ENCODE data around the gene MACROD2.

Gene MACROD2

DNA sequence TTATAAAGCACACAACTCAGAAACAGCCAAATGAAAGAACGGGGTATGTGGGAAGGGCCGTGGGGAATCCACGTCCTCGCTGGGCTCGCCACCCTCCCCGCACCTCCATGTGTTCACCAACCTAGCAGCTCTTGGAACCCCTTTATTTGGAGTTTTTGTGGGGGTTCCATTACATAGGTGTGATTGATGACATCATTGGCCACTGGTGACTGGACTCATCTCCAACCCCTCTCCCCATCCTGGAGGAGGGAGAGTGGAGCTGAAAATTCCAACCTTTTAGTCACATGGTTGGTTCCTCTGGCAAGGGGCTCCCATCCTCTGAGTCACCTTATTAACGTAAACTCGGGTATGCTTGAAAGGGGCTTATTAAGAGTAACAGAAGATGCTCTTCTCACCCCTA is 934.1 kb downstream of the MACROD2 start:
- no peak for DNase-seq

DNA sequence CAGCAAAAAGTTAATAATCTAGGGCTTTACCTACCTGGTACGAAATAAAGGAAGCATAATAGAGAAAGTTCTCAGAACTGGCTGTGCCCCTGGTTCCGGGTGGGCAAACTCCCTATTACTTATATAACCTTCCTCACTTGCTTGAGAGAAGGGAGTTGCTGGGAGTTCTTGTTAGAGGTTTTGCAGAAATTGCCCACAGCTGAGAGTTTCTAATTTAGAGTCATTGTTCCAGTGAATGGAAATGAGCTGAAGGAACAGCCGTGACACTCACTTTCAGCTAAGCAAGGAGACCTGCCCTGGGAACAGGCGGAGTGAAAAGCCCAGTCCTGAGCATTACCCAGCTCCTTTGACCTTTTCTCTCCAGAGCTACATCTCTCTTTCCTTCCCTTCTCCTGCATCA is 936.7 kb downstream of the MACROD2 start:
- DNase-seq = no peak

DNA sequence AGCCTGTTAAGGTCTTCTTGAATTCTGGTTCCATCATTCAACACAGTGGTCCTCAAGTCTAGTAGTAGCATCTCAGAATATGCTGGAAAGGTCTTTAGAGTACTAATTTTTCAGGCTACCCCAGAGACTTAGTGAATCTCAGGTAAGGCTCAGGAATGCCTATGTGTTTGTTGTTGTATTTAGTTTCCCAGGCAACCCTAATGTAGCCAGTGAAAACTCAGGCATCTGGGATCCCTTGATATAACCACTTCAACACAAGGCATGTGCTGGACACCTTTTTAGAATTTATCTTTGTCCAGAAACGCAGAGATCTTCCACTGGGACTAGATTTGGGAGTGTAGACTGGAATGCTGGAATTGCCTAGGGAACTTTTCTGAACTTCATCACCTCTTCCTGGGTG is 940.0 kb downstream of the MACROD2 start:
- no peak for DNase-seq

DNA sequence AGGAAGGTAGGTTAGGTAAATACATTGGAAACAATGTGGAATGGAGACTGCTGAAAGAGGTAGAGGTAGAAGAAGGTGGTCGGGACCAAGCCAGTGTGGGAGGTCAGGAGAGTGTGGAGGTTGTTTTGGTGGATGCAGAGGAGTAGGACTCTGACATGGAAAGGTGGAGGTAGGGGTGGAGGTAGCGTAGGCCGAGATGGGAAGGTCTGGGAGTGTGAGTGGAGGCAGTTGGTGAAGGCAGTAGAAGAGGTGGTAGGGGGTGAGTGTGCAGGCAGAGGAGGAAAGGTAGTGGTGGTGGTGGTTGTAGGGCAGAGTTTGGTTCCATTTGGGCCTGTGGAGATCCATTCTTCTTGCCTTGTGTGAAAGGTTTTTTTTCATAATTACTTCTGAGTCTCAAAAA is 941.7 kb downstream of the MACROD2 start:
- no peak for DNase-seq

DNA sequence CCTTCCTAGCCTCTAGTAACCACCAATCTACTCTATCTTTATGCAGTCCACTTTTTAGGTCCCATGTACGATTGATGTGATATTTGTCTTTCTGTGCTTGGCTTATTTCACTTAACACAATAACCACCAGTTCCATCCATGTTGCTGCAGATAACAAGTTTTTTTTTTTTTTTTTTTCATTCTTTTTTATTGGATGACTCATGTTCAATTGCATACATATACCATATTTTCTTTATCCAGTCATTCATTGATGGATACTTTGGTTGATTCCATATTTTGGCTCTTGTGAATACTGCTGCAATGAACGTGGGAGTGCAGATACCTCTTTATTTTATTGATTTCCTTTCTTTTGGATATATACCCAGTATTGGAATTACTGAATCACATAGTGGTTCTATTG is 942.5 kb downstream of the MACROD2 start:
- DNase-seq = no peak

DNA sequence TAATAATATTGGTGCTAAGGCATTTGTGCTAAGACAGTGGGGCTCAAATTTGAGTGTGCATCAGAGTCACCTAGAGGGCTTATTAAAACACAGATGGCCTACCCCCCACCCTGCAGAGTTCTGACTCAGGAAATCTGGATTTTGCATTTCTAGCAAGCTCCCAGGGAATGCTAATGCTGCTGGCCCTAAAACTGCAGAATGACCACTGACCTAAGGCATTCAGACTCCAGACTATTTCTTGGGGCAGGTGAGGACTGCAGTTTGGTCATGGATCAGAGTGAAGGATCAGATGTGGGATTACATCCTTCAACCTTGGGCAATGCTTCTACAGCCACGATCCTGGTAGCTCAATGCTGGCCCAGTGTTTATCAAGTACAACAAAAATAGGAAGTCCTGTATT is 952.2 kb downstream of the MACROD2 start:
- DNase-seq = no peak

DNA sequence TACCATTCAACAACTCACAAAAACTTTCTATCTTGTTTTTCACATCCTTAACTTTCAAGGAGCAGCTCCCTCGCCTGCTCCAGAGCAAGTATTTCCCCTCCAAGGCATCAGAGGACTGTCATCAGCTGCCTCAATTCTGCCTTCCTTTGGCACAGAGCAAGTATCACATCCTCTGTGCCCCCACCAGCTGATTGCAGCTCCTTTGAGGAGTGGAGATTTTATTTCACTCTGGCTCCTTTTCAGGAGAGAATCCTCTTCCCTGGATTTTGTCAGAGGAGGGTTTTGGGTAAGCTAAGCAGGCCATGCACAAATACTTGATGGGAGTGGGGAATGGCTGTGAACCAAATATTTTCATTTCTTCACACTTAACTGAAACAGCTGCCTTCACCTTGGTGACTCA is 952.6 kb downstream of the MACROD2 start:
- no peak for DNase-seq

DNA sequence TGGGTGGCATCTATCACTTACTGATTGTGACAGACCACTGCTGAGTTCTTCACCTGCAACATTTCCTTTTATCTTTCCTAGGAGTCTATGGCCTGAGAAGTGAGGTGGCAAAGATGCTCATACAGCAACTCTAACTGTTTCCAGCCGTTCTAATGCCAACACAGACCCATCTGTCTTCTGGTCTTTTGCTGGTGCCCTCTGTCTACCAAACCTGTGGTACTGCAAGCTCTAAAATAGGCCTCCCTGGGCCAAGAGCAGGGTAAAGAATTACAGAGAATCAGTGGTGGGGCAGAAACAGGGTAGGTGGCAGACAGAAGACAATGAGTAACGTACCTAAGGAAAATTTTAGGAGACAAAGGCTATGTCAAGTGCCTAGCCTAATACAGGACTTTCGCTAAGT is 953.1 kb downstream of the MACROD2 start:
- no peak for DNase-seq

DNA sequence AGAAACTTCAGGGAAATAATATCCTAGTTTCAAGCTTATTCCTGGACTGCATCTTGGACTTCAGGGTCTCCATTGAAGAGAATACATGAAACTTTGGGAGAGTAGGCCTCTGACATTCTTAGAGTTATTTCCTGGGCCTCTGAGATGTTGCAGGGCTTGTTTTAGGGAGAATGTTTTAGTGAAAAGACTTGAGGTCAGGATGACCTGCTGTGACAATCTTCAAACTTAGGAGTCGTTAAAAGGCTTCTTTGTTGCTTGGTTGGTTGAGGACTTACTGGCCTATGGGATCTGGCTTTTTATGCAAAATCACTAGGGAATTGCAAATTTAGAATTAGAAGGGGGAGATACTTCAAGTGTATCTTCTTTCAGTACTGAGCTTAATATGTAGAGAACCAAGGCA is 955.3 kb downstream of the MACROD2 start:
- DNase-seq = no peak

DNA sequence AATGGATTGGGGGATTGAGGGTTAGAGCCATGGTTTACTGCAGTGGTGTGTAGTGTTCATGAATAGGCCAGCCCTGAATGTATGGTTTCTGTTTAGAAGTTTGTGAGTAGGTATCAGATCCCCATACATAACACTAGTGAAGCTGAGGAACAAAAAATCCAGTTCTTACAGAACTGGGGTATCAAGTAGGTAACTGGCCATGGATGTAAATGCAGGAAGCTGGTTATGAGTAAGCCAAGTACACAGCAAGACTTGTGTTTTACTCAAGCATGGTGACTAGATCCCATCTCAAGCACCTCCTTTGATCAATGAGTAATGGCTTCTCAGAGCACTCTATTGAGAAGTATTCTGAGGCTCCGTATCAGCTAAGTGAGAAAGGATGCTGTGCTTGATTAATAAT is 955.8 kb downstream of the MACROD2 start:
- DNase-seq = no peak

DNA sequence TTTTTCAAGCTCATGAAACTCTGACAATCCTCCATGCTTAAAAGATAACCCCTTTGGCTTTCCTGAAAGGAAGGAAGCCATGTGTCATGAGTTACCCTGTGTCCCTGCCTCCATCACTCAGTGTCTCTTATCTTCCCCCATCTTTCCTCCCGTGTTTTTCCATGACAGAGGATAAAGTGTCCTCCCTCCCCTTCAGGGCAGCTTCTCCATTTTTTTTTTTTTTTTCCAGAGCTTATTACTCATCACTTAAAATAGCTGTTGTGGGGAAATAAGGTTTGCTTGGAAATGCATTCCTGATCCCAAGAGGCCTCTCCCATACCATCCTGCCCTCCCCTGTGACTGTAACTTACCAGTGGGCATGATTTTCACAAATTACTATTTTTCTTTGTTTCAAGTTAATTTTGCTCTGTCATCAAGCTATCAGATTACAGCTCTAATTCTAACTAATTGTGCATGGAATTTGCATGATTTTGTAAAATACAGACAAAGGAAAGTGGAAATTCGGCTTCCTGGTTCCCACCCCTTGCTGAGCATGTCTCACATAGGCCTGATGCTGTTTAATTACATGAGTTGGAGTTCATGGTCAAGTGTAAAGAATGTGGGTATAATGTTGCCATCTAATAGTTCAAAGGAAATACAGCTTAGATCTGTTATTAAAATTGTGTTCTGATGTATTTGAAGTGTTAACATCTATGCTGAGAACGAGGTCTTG is 956.5 kb downstream of the MACROD2 start:
- DNase-seq = no peak

DNA sequence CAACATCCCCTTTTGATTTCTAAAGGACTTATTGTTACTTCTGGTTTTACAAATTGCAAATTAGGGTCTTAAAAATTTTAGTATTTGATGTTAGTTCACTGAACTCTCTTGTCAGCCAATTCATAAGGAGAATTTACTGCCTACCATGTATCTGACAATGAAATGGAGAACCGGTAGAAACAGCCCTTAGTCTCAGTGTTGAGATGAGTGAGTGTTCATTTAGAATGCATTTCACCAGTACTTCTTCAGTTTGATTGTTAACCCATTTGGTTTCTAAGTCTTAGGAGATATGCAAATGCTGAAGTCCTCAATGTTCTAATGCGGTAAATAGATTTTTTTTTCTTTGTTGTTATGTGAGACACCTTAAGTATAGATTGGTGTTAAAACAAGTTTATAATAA is 958.4 kb downstream of the MACROD2 start:
- DNase-seq = no peak

DNA sequence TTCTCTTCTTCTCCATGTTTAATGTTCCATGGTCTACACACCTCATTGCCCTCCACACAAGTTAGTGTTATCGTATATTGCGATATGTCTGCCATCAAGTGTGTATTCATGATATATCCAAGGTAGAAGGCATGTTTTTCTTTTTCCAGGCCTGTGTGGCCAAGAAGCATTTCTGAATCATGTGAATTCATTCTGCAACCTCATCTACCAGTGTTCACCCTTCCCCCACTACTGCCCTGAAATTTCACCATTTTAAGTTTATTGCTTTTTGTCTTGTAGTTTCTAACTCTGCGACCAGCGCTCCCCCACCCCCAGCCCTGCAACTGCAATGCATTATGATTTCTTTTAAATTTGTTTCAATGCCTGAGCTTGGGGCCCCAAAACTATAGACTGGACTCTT is 960.1 kb downstream of the MACROD2 start:
- no peak for DNase-seq

DNA sequence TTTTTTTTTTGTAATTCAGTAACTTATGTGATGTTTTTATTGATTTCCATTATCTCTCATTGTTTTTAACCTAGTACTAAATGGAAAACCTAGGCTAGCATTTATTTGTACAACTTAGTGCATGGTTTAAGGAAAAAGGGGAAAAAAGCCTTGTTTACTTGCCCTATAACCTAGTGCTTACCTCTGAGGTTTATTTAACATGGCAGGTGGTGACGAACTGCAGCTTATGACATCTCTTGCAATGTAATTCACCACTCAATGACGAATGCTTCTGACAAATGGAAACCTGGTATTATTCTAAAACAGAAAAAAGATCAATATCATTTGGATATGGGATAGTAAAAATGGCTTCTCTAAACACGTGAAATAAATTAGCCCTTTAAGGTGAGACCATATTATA is 960.7 kb downstream of the MACROD2 start:
- DNase-seq = no peak

DNA sequence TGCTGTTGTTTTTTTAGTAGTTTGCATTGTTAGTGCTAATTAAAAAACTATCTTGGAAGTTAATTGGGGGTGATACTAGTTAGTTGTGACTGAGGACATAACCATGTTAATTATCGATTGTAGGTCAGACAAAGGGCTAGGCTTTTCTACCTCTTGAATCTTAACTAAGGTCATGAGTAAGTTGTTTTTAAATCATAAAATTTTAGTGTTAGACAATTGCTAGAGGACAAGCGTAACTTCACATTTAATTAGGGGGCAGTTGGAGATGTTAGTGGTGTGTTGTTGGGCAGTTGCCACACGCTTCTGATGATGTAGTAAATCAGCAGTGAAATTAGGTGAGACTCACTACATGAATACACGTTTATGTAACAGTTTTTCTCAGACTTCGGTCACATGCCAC is 961.2 kb downstream of the MACROD2 start:
- no peak for DNase-seq

DNA sequence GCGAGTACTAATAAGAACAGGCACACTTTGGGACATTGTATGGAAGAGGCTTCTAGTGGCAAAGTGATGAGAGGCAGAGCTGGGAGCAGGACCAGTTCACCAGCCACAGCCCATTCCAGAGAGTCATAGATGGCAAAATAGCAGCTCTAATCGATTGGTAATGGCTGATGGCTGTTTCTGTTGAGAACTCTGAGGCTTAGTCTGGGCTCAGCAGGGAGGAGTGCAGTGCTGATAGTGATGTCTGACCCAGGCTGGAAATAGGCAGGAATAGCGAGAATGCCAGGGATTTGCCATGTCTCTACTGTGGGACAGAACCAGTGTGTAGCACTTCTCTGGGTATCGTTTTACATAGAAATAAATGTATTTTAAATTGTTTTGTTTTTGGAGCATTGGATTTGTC is 962.1 kb downstream of the MACROD2 start:
- no peak for DNase-seq

DNA sequence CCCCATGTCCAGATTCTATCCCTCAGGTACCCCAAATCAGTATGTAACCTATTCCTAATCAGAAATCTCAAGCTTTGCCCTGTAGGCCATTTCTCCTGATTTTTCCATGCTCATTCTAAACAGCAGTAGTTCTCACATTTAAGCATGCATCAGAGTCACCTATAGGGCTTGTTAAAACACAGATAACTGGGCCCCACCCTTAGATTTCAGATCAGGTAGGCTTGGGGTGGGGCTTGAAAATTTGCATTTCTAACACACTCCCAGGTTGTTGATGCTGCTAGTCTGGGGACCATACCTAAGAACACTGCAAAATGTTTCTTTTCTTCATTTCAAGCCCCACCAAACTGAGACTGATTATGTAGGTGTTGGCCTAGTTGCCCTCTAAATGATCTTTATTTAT is 963.3 kb downstream of the MACROD2 start:
- DNase-seq = no peak

DNA sequence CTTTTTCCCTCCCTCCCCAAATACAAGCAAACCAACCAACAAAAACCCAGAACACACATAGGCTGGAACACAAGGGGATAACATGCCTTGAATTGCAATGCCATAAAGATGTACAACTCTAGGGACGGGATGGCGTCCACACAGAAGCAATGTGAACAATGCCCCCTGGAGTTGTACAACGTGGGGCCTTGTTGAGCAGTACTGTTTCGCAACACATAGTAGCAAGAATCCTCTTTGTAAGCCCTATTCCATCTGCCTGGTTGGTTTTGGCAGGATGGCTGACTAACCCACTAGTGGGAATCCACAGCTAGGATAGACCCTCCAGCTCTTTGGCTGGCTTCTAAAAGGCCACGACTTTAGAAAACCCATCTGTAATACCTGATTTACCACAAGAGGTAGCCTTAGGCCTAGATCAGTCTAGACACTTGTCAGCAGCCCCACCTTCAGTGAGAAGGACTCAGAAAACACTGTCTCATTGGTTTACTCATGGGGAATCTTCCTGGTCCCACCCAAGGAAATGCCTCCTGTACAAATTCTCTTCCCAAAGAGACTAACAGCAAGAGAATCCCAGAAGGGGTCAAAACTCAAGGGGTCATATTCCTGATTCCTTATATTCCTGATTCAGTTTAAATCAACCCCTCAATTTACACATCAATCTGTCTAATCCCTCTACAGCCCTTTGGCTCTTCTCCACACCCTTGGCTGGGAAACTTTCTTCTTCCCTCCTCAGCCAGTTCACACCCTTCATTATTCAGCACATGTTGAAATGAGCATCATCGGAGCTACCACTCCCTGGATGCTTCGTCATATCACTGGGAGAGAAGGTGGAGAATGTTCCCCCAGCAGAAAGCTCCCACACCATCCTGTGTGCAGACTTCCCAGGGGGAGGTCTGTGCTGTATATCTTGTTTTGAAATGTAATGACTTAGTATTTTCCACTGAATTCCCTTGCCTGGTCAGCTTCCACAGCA is 964.5 kb downstream of the MACROD2 start:
- DNase-seq = no peak

DNA sequence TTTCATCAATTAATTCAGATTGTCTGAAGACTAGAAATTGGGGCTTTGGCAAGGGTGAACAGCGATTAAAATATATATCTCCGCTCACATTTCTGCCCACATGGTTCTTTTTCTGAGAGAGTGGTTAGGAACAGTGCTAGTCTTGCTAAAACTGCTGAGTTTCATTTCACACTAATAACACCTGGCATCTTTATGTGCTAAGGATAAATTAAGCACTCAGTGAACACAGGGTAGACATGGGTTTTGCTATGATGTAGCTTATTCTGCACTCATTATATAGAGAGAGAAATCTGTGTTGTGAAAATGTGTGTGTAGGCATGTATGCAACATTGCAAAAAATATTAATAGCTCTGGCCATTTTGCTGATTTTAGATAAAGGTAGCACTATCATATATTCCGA is 965.5 kb downstream of the MACROD2 start:
- no peak for DNase-seq

DNA sequence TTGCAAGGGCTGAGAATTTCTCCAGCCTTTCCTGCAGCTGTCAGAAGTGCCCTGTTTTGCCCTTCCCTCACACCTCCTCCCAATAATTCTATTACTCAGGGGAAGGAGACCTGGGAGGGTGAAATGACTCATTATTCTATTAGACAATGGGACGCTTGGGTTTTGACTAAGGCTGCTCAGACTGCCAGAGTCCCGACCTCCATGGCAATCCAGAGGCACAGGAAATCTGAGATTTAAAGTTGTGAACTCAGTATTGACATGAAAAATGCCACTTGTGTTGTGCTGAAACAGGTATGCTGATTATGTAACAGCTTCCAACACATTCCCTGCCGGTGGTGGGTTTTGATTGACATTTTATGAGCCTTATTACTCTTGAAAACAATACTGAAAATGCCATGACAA is 967.9 kb downstream of the MACROD2 start:
- DNase-seq = no peak

DNA sequence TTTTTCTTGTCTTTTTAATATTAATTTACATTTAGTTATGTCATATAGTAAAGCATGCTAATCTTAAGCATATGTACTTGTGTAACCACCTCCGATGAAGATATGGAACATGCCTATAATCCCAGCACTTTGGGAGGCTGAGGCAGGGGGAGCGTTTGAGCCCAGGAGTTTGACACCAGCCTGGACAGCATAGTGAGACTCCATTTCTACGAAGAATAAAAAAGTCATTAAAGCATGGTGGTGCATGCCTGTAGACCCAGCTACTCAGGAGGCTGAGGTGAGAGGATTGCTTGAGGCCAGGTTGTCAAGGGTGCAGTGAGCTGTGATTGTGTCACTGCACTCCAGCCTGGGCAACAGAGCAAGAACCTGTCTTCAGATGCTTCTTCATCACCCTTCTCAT is 970.9 kb downstream of the MACROD2 start:
- no peak for DNase-seq

DNA sequence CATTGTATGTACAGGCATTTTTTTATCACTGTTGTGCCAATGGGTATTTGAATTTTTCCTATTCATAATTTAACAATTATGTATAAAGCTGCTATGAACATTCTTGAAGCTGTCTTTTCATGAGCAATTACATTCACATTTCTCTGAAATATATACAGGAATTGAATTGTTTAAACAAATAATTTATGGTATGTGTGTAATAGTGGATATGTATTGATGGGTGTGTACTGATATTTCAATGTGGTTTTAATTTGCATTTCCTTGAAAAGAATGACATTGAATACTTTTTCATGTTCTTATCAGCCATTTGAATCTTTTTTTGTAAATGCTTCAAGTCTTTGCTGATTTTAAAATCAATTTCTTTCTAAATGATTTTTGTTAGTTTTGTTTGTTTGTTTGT is 971.5 kb downstream of the MACROD2 start:
- DNase-seq = no peak

DNA sequence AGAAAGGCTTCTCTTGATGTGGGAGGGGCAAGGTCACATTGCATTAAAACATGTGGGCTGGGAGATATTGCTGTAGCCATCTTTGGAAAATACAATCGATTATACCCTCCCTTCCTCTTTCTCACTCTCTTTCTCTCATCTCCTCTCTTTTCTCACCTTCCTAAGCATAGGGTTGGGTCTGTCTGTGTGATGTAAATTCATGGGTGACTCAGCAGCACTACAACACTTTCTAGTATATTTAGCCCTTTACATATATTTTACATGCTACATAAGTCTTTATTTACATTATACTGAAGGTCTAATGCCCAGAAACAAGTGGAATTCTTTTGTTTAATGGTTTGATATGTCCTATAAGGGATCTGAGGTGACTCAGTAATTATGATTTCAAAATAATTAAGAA is 976.9 kb downstream of the MACROD2 start:
- DNase-seq = no peak

DNA sequence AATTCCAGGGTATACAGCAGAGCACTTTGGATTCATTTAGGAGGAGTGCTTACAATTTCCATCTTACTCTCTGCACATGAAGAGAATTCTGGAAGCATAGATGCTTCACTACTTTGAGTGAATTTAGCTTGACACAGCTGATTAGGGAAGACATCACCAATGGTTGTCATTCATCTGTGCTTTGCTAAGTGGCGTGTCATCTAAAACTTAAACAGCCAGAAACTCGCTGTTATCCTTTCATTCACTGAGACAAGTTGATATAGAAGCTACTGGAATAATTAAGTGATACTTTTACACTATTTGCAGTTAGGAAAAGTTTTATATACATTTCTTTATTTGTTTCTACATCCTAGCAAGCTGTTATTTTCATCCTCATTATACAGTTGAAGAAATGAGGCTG is 977.4 kb downstream of the MACROD2 start:
- DNase-seq = no peak

Data from effector CD8-positive, alpha-beta T cell (primary cell).